Measurements from ENCODE around the gene CNNM4. TPM values are rescaled to one million over a fixed set of nuclear protein-coding genes. Genes with fewer than 3 reads are reported as not detected.

CNNM4 gene
- total and polyA plus RNA-seq, 12 donors, result 4.3 to 59.7 (median 32.5) TPM

DNA sequence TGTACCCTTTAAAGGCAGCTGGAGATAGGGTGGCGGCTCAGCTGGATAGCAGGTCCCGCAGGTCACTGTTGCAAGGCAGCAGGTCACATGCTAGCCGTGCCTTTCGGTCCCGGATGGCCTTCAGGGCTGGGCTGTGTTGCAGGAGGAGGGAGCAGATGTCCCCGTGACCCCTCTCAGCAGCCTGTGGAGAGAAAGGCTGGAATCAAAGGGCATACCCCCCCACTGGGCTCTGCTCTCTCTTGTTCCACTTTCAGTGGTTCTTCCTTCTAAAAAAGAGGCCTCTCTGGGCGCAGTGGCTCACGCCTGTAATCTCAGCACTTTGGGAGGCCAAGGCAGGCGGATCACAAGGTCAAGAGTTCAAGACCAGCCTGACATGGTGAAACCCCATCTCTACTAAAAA, 87.6 kb downstream of the CNNM4 start:
- WGBS, 2 donors, result 74 to 76% methylated on average over 9 of the region's 9 CpGs
- H3K4me3 ChIP-seq, result no peak overlapping the region
- H3K27me3 ChIP-seq, result no peaks in the 10 kb centered on the region
- peak overlapping the region in 1 of 10 donors; percentile 21 for H3K27ac ChIP-seq
- no peak for DNase-seq
- peak in 2 of 8 donors; percentile 13 to 18 for ATAC-seq
- H3K4me1 ChIP-seq, result peaks cover 0 to 12% (median 0%) of the 10 kb centered on the region in 9 donors
- TF ChIP-seq, protein P1, sequence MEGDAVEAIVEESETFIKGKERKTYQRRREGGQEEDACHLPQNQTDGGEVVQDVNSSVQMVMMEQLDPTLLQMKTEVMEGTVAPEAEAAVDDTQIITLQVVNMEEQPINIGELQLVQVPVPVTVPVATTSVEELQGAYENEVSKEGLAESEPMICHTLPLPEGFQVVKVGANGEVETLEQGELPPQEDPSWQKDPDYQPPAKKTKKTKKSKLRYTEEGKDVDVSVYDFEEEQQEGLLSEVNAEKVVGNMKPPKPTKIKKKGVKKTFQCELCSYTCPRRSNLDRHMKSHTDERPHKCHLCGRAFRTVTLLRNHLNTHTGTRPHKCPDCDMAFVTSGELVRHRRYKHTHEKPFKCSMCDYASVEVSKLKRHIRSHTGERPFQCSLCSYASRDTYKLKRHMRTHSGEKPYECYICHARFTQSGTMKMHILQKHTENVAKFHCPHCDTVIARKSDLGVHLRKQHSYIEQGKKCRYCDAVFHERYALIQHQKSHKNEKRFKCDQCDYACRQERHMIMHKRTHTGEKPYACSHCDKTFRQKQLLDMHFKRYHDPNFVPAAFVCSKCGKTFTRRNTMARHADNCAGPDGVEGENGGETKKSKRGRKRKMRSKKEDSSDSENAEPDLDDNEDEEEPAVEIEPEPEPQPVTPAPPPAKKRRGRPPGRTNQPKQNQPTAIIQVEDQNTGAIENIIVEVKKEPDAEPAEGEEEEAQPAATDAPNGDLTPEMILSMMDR (IDR thresholded peaks at IDR 0.05), result no peak
- intact Hi-C loops (cut with DNase I), result no loop called here
- no peaks in the 10 kb centered on the region for H3K9me3 ChIP-seq
- peaks cover 0 to 80% (median 26%) of the 10 kb centered on the region in 9 donors for H3K36me3 ChIP-seq

DNA sequence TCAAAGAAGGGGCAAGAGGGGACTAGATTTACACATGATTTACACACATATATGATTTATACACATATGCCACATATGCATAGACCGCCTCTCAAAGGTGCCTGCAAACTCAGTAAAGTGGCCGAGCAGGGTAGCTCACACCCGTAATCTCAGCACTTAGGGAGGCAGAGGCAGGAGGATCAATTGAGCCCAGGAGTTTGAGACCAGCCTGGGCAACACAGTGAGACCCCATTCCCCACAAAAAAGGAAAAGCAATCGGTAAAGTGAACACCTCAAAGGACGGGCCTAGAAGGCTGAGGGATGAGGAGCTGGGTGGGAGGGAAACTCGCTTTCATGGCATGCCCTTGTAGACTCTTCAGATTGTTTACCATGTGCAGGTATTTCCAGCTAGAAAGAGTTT, 92.0 kb downstream of the CNNM4 start:
- DNase-seq (no peak), ATAC-seq (no peak)
- Histone ChIP-seq H3K27ac (no peak overlapping the region), H3K4me1 (peaks cover 5 to 16% (median 14%) of the 10 kb centered on the region in 9 donors), H3K4me3 (no peak overlapping the region), H3K27me3 (no peaks in the 10 kb centered on the region), H3K36me3 (peaks cover 0 to 73% (median 21%) of the 10 kb centered on the region in 9 donors), H3K9me3 (no peaks in the 10 kb centered on the region)
- intact Hi-C loops (cut with DNase I), result loop anchor here in 2 of 10 donors (5.0 to 10.0 kb wide), 2 partner anchors 115 to 262 kb away; partner anchors contain the start of gene ANKRD36 (in 1 of the 2)
- 96 to 98% methylated on average over 6 of the region's 6 CpGs for WGBS, 2 donors
- TF ChIP-seq, protein P1 (IDR thresholded peaks at IDR 0.05), result no peak

DNA sequence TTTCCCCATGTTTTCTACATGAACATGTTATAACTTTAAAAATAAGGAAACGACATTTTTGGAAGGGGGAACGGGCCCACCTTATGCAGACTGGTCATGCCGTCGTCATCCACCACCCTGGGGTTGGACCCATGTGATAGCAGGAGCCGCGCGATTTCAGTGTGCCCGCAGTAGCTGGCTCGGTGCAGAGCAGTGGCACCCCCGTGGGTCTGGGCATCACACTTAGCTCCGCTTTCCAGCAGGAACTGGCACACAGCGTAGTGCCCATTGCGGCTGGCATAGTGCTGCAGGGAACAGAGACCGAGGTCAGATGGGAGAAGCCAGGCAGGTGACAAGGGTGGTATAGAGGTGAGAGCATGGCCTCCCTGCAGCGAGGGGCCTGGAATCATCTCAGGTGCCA, 92.6 kb downstream of the CNNM4 start:
- H3K4me3 ChIP-seq, result no peak overlapping the region
- H3K9me3 ChIP-seq, result no peaks in the 10 kb centered on the region
- H3K4me1 ChIP-seq, result peaks cover 5 to 18% (median 13%) of the 10 kb centered on the region in 9 donors
- no peak overlapping the region for H3K27ac ChIP-seq
- H3K27me3 ChIP-seq, result no peaks in the 10 kb centered on the region
- peaks cover 0 to 66% (median 21%) of the 10 kb centered on the region in 9 donors for H3K36me3 ChIP-seq
- no peak for ATAC-seq
- intact Hi-C loops (cut with DNase I), result loop anchor here in 2 of 10 donors (5.0 to 10.0 kb wide), 2 partner anchors 114 to 261 kb away; partner anchors contain the start of gene ANKRD36 (in 1 of the 2)
- TF ChIP-seq, protein P1 (IDR thresholded peaks at IDR 0.05), result no peak
- no peak for DNase-seq
- 95 to 96% methylated on average over 15 of the region's 15 CpGs for WGBS, 2 donors

DNA sequence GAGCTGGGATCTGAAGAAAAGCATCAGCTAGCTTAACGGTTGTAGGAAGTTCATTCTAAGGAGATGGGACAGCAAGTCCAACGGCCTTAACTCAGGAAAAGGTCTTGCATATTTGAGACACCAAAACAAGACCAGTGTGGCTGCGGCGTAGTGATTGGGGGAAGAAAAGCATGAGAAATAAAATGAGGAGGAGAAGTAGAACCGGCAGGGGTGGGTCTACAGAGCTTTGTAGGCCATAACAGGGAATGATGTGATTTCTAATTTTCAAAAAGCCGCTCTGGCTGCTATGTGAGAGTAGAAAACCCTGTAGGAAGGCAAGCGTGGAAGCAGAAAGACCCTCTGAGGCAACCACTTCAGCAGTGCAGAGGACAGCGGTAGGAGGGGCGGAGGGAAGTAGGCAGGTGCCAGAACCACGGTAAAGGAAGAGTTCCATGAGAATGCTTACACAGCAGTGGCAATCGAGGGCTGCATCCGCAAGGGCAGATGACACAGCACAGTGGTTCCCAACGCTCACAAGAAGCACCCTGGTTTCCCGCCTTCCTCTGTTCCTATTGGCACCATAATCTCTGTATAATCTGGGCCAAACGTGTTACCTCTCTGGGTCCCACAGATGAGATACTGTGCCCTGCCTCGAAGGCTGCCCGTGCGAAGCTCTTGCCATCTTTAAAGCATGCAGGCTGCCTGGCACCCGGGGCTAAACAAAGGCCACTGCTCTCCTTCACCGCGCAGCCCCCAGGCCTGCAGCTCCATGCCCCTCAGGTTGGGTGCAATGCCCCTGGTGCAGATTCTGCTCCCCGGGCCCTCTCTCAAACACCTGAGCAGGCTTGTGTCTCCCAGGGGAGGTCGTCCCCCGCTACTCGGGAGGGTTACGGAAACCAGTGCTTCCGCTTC, 96.3 kb downstream of the CNNM4 start:
- no peaks in the 10 kb centered on the region for H3K9me3 ChIP-seq
- peaks cover 18 to 55% (median 48%) of the 10 kb centered on the region in 9 donors for H3K4me1 ChIP-seq
- peaks cover 0 to 6% (median 0%) of the 10 kb centered on the region in 7 donors for H3K27me3 ChIP-seq
- peak overlapping the region; percentile 76 to 95 (median 80) for H3K4me3 ChIP-seq
- TF ChIP-seq, protein P1 (IDR thresholded peaks at IDR 0.05), result no peak
- no peak for DNase-seq
- peak in 3 of 8 donors; percentile 0 to 1 (median 0) for ATAC-seq
- peaks cover 0 to 51% (median 21%) of the 10 kb centered on the region in 9 donors for H3K36me3 ChIP-seq
- 17 to 22% methylated on average over 27 of the region's 27 CpGs for WGBS, 2 donors
- H3K27ac ChIP-seq, result peak overlapping the region in 9 of 10 donors; percentile 72 to 90 (median 85)
- intact Hi-C loops (cut with DNase I), result loop anchor here in 7 of 10 donors (5.0 to 10.0 kb wide), 6 partner anchors 40 to 258 kb away; partner anchors contain the start of genes ANKRD36 (in 2 of the 7), CNNM3 (in 2 of the 7) and KANSL3 (in 1 of the 7)

Data from heart right ventricle (tissue), 16 donors.